ENCODE data around the gene NAA30.

The NAA30 gene

DNA sequence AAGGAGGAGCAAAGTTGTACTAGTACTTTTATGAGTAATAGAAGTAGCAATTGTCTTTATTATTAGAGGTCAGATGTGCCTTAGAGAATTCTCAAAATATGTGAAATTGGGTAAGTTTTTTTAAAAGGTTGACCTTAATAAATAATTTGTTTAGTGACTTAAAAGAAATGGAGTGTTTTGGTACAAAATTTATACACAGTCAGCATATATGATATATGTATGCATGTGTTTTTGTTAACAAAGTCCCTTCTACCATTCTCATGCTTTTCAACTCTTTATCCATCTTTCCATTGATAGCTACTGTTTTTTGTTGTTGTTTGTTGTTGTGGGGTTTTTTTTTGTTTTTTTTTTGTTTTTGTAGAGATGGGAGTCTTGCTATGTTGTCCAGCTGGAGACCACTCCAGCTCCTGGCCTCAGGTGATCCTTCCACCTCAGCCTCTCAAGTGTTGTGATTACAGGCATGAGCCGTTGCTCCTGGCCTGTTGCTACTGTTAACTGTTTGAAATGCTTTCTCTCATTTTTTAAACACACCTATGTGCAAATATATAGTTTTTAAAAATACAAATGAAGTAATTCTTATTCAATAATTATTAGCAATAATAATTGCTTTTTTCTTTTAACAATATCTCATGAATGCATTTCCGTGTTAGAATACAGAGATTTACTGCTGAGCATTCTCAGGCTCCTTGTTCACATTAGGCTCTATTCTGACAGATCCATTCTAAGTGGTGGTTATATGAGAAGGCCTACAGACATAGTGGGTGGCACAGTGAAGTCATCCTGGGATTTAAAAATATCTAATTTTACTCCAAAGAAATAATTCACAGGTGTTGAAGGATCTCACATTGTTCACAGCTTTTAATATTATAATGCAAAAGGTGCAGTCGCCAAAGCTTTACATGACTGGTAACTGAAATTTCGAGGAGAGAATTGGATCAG lies 10.4 kb downstream of the NAA30 start:
- no peak for DNase-seq (ENCODE audit: low spot score)

GRCh38 chr14:57401501-57401900 lies 11.1 kb downstream of the NAA30 start:
- DNase-seq (ENCODE audit: low spot score) = no peak

DNA sequence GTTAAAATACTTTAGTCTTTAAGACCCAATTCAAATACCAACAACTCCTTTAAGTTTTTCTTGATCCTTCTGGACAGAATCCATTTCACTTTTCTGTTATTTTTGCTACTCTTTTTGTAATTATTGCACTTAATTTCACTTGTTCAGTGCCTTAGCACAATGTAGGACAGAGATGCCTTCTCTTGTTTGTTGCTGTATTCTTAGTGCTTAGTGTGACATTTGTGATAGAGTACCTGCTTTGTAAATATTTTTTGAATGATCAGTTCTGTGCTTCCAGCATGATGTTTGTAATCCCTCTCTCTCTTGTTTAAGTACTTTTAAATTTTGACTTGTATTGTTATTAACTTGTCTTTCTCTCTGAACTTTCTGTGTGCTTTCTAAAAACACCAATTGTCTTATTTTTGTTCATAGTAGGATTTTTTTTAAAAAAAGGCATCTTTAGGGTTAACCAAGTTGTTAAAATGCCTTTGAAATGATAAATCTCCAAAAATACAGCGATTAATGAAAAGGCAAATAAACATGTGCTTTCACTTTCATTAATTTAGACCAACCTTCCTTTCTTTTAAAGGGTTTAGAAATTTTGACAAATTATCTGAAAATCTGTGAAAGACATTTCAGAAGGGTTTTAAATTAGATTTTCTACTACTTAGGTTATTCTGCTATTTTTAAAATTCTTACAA lies 11.9 kb downstream of the NAA30 start:
- DNase-seq (ENCODE audit: low spot score) = no peak

- no peak for DNase-seq (ENCODE audit: low spot score)
Measured at GRCh38 chr14:57403521-57403864, 13.1 kb downstream of the NAA30 start.

DNA sequence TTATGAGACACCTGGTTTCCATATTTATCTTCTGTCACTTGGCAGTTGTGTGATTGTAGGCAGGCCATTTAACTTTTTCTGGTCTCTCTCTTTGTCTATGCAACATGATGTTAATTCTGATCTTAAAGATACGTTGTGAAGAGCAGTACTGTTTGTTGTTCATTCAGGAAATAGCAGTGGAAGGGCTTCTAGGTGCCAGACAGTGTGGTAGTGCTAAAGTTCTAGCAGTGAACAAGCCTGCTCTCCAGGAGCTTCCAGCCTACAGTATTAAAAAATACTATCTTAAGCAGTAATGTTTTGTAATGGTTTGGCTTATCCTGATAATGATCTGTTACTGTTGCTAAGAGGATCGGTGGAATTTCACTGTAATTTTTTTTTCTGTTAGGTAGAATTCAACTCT lies 15.2 kb downstream of the NAA30 start:
- DNase-seq (ENCODE audit: low spot score) = no peak

- DNase-seq (ENCODE audit: low spot score) = no peak
Measured at GRCh38 chr14:57408037-57408436, 17.7 kb downstream of the NAA30 start.

GRCh38 chr14:57408634-57409033 lies 18.2 kb downstream of the NAA30 start:
- DNase-seq (ENCODE audit: low spot score) = no peak

DNA sequence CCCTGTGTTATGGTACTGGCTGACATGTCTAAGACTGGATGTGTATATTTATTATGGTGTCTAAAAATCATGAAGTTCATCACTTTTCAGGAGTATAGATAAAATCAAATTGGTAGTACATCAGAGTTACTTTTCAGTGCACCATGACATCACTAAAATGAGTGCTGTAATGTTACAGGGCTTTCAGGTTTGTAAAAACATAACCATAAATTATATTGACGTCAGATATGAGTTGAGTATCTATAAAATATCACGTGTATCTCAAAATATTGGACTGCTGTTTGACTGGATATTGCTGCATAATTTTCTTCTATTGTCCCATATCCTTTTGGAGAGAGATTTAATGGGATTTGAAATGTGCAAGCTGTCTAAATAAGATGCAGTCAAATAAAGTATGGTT lies 22.0 kb downstream of the NAA30 start:
- no peak for DNase-seq (ENCODE audit: low spot score)

DNA sequence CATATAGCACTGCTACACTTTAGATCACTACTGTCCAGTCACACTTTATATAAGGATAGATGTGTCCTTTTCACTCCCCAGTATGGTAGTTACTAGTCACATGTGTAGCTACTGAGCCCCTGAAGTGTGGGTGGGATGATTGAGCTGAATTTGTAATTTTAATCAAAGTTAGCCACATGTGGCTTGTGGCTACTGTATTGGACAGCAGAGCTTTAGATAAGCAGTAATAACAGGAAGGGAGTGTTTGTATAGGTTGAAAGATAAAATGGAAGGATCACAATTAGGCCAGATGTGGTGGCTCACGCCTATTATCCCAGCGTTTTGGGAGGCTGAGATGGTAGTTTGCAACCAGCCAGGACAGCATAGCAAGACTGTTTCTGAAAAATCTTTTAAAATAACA lies 23.5 kb downstream of the NAA30 start:
- no peak for DNase-seq (ENCODE audit: low spot score)

GRCh38 chr14:57417228-57417627 lies 26.8 kb downstream of the NAA30 start:
- no peak for DNase-seq (ENCODE audit: low spot score)

GRCh38 chr14:57418999-57419398 lies 28.6 kb downstream of the NAA30 start:
- DNase-seq (ENCODE audit: low spot score) = no peak

GRCh38 chr14:57420033-57420432 lies 29.6 kb downstream of the NAA30 start:
- DNase-seq (ENCODE audit: low spot score) = no peak

- DNase-seq (ENCODE audit: low spot score) = no peak
Measured at GRCh38 chr14:57420986-57421385, 30.6 kb downstream of the NAA30 start.

DNA sequence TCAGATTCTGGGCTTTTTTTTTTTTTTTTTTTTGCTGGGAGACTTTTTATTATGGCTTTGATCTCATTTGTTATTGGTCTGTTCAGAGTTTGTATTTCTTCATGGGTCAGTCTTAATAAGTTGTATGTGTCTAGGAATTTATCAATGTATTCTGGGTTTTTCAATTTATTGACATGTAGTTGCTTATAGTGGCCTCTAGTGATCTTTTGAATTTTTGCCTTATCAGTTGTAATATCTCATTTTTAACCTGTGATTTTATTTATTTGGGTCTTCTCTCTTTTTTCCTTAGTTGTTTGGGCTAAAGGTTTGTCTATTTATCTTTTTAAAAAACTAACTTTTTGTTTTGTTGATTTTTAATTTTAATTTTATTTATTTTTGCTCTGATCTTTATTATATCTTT lies 45.5 kb downstream of the NAA30 start:
- no peak for DNase-seq (ENCODE audit: low spot score)

DNA sequence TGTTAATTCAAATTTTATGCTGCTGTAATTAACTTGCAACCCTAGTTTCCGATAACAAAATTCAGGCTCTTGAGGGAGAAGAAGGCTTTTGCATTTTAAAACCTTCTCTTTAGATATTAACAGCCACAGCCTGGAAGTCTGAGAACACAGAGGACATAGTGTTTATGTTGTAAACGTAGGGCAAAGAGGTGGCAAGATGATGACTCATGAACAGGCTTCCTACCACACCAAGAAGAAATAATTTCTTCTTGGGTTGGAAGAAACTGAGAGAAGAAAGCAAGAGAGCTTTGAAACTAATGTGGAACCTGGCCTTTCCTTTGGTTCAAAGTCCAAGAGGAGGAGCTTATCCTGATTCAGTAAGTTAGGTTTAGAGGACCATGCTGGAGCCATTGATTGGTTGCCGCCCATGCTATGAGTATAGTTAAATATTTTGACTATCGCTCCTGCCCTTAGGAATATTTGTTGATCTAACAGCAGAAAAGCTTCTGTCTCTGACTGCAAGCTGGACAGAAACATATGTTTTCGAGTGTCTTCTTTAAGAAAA lies 71.5 kb downstream of the NAA30 start:
- DNase-seq (ENCODE audit: low spot score) = peak; percentile 56

DNA sequence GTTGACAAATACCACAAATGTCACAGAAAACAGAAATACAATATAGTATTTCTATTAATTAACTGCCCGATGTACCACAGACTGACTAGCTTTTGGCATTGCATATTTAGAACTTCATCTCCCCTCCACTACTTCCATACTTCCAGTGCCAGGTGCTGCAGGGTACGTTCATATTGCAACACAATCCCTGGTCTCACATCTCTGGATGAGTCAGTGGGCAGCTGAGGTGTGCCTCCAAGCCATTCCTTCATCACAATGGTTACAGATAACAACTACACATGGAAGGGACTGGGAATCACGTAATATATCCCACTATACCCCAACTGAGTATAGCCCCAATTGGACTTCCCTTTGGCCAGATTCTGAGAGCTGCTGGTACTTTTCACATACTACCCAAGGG lies 72.2 kb downstream of the NAA30 start:
- DNase-seq (ENCODE audit: low spot score) = no peak

DNA sequence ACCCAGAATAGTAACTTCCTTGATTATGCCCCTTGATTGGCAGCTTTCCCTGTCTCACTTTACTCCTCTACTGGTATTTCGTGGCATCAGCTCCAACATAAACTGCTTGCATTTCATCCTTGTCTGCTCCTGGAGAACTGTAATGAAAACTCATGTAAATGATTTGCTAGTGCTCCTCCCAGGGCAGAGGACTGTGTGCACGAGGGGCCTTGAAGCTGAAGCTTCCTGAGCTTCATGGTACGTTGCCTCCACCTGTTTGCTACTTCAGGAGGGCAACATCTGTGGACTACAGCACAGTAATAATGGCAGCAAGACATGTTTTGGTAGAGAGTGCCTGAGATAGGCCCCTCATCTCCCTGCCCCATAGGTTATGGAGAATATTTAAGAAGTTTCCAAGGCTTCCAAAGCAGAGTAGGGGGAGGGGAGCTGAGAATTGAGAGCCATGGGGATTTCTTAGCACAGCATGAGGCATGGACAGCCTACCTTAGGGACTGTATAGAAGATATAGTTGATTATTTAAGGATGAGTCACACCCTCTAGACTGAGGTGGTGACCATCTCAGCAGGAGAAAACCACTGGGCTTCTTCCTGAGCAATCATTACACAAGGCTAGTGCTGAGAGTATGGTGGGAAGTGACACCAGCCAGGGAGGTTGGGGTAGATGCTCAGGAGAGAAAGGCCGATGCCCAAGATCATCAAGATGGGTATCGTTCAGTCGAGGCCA lies 73.8 kb downstream of the NAA30 start:
- DNase-seq (ENCODE audit: low spot score) = no peak
